Uterus (tissue), 4 donors: ENCODE measurements around the gene WNK3. TPM values are rescaled to one million over a fixed set of nuclear protein-coding genes. Genes with fewer than 3 reads are reported as not detected.

Source experiments
- DNase-seq, 2 donors: peaks; one replicate each; pipeline ENCODE4 v3.0.0-alpha.2; 2019 to 2020
- H3K27ac ChIP-seq, 2 donors: fragments of 200-600 bp; sonication (generic); 1 replicate in 1 of 2; 2 replicates in 1 of 2; pipeline ENCODE4 v1.5.1; 2016 to 2018
- H3K27me3 ChIP-seq, 2 donors: fragments of 200-600 bp; sonication (generic); one replicate each; pipeline ENCODE4 v1.5.1; 2018 to 2019; ENCODE audit warnings: control low read depth in 1 of 2
- H3K36me3 ChIP-seq, 2 donors: fragments of 200-600 bp; sonication (generic); one replicate each; pipeline ENCODE4 v1.5.1; 2019; ENCODE audit warnings: control low read depth in 1 of 2
- H3K4me1 ChIP-seq, 2 donors: fragments of 200-600 bp; sonication (generic); one replicate each; pipeline ENCODE4 v1.5.1; 2018 to 2019; ENCODE audit warnings: control low read depth in 1 of 2
- H3K4me3 ChIP-seq, 2 donors: fragments of 200-600 bp; sonication (generic); 1 replicate in 1 of 2; 2 replicates in 1 of 2; pipeline ENCODE4 v1.5.1; 2018 to 2019; ENCODE audit warnings: mild to moderate bottlenecking in 1 of 2
- H3K9me3 ChIP-seq, 2 donors: fragments of 200-600 bp; sonication (generic); one replicate each; pipeline ENCODE4 v1.5.1; 2019; ENCODE audit warnings: control low read depth in 1 of 2
- CTCF ChIP-seq, 4 experiments: fragments of 200-600 bp in 2 of 4; fragments of 450-650 bp in 2 of 4; sonication (generic) in 2 of 4; IDR thresholded peaks; one replicate each; pipeline ENCODE4 v1.5.1; 2016 to 2019; ENCODE audit warnings: antibody characterized with exemption in 4 of 4, mild to moderate bottlenecking in 2 of 4, moderate library complexity in 1 of 4
- POLR2A ChIP-seq, 2 donors: fragments of 450-650 bp; IDR thresholded peaks; one replicate each; pipeline ENCODE4 v1.6.1; 2016; ENCODE audit warnings: antibody characterized with exemption in 2 of 2, mild to moderate bottlenecking in 1 of 2, moderate library complexity in 1 of 2
- intact Hi-C: fragments of 100-400 bp; cut with DNase I; formaldehyde crosslinking; loops from one replicate; pipeline ENCODE4 v1.15.1; 2023; ENCODE audit warnings: low total_unique reads
- small RNA-seq: library from RNA; depleted of rRNA; stranded (forward); fragments of <200 nt; gene quantifications from one replicate; pipeline ENCODE3, GENCODE V24; 2016
- total RNA-seq, 4 donors: library from RNA; depleted of rRNA in 3 of 4; stranded (reverse); fragments of >200 nt in 3 of 4; gene quantifications; one replicate each; pipeline versions ENCODE4 v1.1.0 to v1.2.4, GENCODE V29; 2014 to 2023
- donor health status: DM: yes; HTN: yes; CAD: no.

Gene WNK3
- total RNA-seq, 4 donors from 2014 or later, result 1.5 to 10.9 (median 4.0) TPM

GRCh38 chrX:54166915-54167314 lies 190.9 kb downstream of the WNK3 start:
- Histone ChIP-seq H3K27ac (no peak overlapping the region), H3K4me3 (no peak overlapping the region), H3K4me1 (no peaks in the 10 kb centered on the region), H3K27me3 (no peaks in the 10 kb centered on the region), H3K36me3 (no peaks in the 10 kb centered on the region), H3K9me3 (no peaks in the 10 kb centered on the region)
- intact Hi-C loops, result no loop called here
- no peak for DNase-seq
- TF ChIP-seq CTCF (IDR thresholded peaks at IDR 0.05) (no peak), POLR2A (IDR thresholded peaks at IDR 0.05) (no peak)

GRCh38 chrX:54157561-54157960 lies 200.3 kb downstream of the WNK3 start:
- no peak overlapping the region for H3K4me3 ChIP-seq
- no peaks in the 10 kb centered on the region for H3K36me3 ChIP-seq
- intact Hi-C loops, result no loop called here
- DNase-seq, result no peak
- no peak for TF ChIP-seq POLR2A (IDR thresholded peaks at IDR 0.05)
- TF ChIP-seq CTCF (IDR thresholded peaks at IDR 0.05), result no peak
- no peaks in the 10 kb centered on the region for H3K4me1 ChIP-seq
- no peaks in the 10 kb centered on the region for H3K27me3 ChIP-seq
- H3K9me3 ChIP-seq, result no peaks in the 10 kb centered on the region
- no peak overlapping the region for H3K27ac ChIP-seq

Small RNA genes within 50 kb of the gene (small RNA-seq; reads per million reads assigned to genes)
- not detected for gene AL589872.1
- not detected for gene RNU6-434P

Other genes with a start within 250 kb of the WNK3 start
- gene FAM120C, start 174.8 kb downstream of the WNK3 start, total RNA-seq, result 10 to 100 TPM in 3 of 4 donors, 1 to 10 TPM in 1; 2.6 to 19.4 (median 10.7) TPM
- 10 to 100 TPM in 3 of 4 donors, 1 to 10 TPM in 1; 5.6 to 46.3 (median 14.6) TPM for gene TSR2, start 82.4 kb upstream of the WNK3 start, total RNA-seq
- 10 to 100 TPM in 2 of 4 donors, 1 to 10 TPM in 1, under 1 TPM in 1; 0.51 to 14.6 (median 9.0) TPM for gene FGD1, start 138.2 kb upstream of the WNK3 start, total RNA-seq
- 10 to 100 TPM in 3 of 4 donors, 1 to 10 TPM in 1; 8.5 to 39.6 (median 34.5) TPM for gene GNL3L, start 172.2 kb upstream of the WNK3 start, total RNA-seq